NB4 (cell line): ENCODE data around the gene CCDC171.
"Not testable (repeated sequence)": the region's sequence is repeated elsewhere in the genome, so short reads cannot be mapped to it uniquely, and the experiment has no call there.

Source experiments
- DNase-seq: peaks from one replicate; pipeline ENCODE4 v3.0.0; 2010; ENCODE audit warnings: low read depth
- H3K4me3 ChIP-seq: one replicate; pipeline ENCODE4 v1.5.1; 2011; ENCODE audit warnings: mild to moderate bottlenecking, low read depth, low read length, moderate library complexity
- CTCF ChIP-seq: IDR thresholded peaks from one replicate; pipeline ENCODE4 v1.5.1; 2012; ENCODE audit warnings: low read depth, low read length
- MAX ChIP-seq: IDR thresholded peaks from 2 replicates; pipeline ENCODE4 v1.6.1; 2011; ENCODE audit warnings: low read depth, low read length
- MYC ChIP-seq: IDR thresholded peaks from 2 replicates; pipeline ENCODE4 v1.6.1; 2011; ENCODE audit warnings: low read depth, low read length
- POLR2A ChIP-seq: IDR thresholded peaks from 2 replicates; pipeline ENCODE4 v1.6.1; 2011; ENCODE audit warnings: mild to moderate bottlenecking; ENCODE audit not compliant: insufficient read length; ENCODE audit errors: extremely low read depth

CCDC171 gene

GRCh38 chr9:15786616-15787015 lies 233.8 kb downstream of the CCDC171 start:
- no peak for DNase-seq
- TF ChIP-seq MYC = no peak
- TF ChIP-seq CTCF = no peak
- TF ChIP-seq MAX = no peak
- no peak for TF ChIP-seq POLR2A
- H3K4me3 ChIP-seq = no peak overlapping the region

- not testable (repeated sequence) for H3K4me3 ChIP-seq, DNase-seq
Measured at GRCh38 chr9:15810219-15810899, 257.5 kb downstream of the CCDC171 start.

- no peak for TF ChIP-seq POLR2A
- no peak for TF ChIP-seq MYC
- TF ChIP-seq MAX = no peak
- no peak for TF ChIP-seq CTCF
- no peak for DNase-seq
- H3K4me3 ChIP-seq = no peak overlapping the region
Measured at GRCh38 chr9:15813076-15813475, 260.2 kb downstream of the CCDC171 start.

- peak; percentile 13 for TF ChIP-seq CTCF
- TF ChIP-seq POLR2A = no peak
- peak; percentile 41 for DNase-seq
- H3K4me3 ChIP-seq = no peak overlapping the region
Measured at GRCh38 chr9:15824310-15824709, 271.5 kb downstream of the CCDC171 start.

GRCh38 chr9:15831384-15831783 lies 278.5 kb downstream of the CCDC171 start:
- no peak for DNase-seq
- TF ChIP-seq POLR2A (no peak), CTCF (no peak), MAX (no peak), MYC (no peak)
- H3K4me3 ChIP-seq = no peak overlapping the region

- peak; percentile 22 for DNase-seq
- H3K4me3 ChIP-seq = no peak overlapping the region
- TF ChIP-seq POLR2A (no peak), CTCF (no peak), MAX (no peak), MYC (no peak)
Measured at GRCh38 chr9:15834541-15834940, 281.7 kb downstream of the CCDC171 start.
